HG03103 (cell line): ENCODE data around the gene TRPC3.
A peak's percentile ranks its signal among the peaks of the same experiment; 100 is the strongest.
"Not testable (repeated sequence)": the region's sequence is repeated elsewhere in the genome, so short reads cannot be mapped to it uniquely, and the experiment has no call there.

Experiments used
- ATAC-seq: cut with Tn5 transposase; IDR thresholded peaks from one replicate; pipeline ENCODE4 v1.9.1; 2021; ENCODE audit warnings: low read depth; ENCODE audit not compliant: unreplicated experiment

Gene TRPC3

GRCh38 chr4:121950212-121950679 is 1.6 kb downstream of the TRPC3 start:
- peak; percentile 85 for ATAC-seq

- no peak for ATAC-seq
These were observed 5.2 kb downstream of the TRPC3 start for GRCh38 chr4:121946644-121947043.

DNA sequence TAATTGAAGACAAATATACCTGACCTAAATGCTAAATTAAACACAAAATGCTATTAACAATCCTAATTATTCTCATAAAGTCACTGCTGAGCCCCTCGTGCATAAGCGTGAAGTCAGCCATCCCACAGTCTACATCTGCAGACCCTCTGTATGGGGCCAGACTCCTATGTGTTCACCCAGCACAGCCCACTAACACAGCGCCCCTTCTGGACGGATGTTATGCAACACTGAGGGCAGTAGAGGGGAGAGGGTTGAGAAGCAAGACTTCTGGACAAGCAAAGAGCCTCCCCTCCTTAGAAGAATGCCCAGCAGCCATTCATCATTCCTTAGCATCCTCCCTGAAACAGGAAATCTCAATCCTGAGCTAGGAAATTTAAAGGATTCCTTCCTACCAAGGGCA is 7.9 kb downstream of the TRPC3 start:
- peak; percentile 79 for ATAC-seq

- ATAC-seq, result no peak
These were observed 12.2 kb downstream of the TRPC3 start for GRCh38 chr4:121939690-121940089.

DNA sequence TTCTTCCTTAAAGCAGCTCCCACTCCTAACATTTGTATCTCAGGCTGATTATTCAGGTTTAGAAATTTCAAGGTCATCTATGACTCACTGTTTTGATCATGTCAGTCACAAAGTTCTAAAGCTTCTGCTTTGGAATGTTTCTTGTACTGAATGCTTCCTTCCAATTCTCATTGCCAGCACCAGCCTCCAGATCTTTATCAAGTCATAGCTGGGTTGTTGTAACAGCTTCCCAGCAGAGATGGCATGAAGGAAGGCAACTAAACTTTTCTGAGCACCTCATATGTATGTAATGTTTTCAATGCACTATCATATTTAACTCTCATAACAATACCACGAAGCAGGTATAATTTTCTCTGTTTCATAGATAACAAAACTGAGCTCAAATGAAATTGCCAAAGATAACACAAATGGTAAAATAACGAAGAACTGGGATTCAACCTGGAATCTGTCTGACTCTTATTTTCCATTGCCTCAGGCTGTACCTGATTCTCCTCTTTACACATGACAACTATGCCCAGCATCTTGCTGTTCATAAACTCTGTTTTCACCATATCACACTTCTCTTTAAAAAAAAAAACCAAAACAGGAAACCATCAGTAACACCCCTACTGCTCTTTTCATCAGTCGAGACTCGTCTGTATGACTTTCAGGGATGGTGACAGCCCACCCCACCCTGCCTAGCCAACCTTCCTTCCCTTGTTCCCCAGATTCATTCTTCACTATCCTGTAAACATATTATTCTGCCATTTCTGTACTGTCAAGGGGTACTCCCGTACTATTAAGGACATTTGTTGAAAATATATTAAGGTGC is 13.4 kb downstream of the TRPC3 start:
- no peak for ATAC-seq

DNA sequence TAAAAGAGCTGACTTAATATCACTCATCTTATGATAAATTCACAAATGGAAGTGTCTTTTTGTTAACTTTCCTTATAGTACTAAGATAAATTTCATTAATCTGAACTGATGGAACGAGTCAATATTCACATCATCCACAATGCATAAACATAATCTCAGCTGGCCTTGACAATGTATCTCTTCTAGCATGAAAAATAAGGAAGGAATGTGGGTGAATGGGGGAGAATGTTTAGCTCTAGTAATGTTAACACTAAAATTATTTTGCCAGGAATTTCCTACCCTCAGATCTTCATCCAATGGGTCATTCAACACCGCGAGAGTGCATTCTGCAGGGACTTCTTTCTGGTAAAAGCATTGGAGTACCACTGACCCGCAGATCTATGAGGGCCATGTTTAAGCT is 15.8 kb downstream of the TRPC3 start:
- ATAC-seq, result no peak

GRCh38 chr4:121934635-121935034 is 17.2 kb downstream of the TRPC3 start:
- ATAC-seq, result no peak

DNA sequence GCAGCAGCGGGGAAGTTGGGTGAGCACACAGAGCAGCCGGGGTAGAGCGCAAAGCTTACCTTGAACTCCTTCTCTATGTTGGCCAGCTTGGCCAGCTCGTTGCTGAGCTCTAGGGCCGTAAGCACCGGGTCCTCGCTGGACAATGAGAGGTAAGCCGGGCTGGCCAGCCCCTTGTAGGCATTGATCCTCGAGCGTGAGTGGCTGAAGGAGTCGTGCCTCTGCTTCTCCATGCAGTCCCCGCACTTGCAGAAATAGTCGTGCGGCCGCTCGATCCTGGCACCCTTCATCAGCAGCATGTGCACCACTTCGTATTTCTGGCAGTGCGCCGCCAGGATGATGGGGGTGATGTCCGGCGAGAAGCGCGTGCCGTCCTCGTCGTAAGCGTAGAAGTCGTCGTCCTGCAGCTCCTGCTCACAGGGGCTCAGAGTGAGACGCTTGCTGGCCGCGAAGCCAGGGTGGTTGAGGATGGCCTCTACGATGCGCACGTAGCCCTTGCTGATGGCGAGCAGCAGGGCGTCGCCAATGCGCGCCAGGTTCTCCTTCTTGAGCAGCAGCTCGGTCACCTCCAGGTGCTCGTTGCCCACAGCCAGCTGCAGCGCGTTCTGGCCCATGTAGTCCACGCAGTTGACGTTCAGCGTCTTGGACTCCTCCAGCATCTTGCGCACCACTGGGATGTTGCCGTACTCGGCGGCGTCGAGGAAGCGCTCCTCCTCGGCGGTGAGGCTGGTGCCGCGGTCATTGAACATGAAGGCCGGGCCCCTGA is 19.5 kb downstream of the TRPC3 start:
- no peak for ATAC-seq

GRCh38 chr4:121930304-121930703 is 21.6 kb downstream of the TRPC3 start:
- no peak for ATAC-seq

GRCh38 chr4:121927948-121928347 is 23.9 kb downstream of the TRPC3 start:
- ATAC-seq, result no peak

- not testable (repeated sequence) for ATAC-seq
These were observed 25.4 kb downstream of the TRPC3 start for GRCh38 chr4:121926490-121926889.

DNA sequence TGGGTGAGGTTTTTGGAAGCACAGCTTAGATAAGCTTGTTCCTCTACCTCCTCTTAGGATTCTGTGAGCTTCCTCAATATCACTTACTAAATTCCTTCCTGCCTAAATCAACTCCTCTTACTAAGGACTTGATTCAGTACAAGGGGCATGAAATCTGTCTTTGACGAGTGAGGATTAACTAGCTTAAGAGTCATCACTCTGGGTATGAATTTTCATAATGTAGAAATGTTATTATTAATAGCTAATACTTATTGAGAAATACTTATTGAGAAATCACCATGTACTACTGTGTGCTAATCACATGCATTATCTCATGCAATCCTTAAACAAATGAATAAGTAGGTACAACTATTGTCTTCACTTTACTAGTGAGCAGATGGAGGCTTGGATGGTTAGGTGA is 28.6 kb downstream of the TRPC3 start:
- ATAC-seq, result no peak

DNA sequence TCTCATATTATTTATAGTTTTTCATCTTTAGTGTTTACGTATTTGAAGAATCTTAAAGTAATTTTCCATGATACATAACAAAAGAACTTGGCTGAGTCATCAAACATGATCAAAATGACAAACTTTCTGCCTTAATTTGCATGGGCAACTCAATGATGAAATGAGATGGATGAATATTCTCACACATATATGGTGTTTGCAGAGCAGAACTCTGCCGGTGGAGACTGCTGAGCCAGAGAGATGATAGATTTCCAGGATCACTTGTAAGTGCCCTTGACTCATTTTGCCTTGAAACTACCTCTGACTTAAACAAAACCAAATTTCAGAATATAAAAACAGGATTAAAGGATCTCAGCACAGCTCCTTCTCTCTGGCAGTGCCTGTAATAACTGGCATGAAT is 38.2 kb downstream of the TRPC3 start:
- no peak for ATAC-seq

- no peak for ATAC-seq
These were observed 43.5 kb downstream of the TRPC3 start for GRCh38 chr4:121908346-121908745.

- peak; percentile 75 for ATAC-seq
These were observed 51.5 kb downstream of the TRPC3 start for GRCh38 chr4:121900132-121900983.

GRCh38 chr4:121898150-121898549 is 53.7 kb downstream of the TRPC3 start:
- no peak for ATAC-seq

DNA sequence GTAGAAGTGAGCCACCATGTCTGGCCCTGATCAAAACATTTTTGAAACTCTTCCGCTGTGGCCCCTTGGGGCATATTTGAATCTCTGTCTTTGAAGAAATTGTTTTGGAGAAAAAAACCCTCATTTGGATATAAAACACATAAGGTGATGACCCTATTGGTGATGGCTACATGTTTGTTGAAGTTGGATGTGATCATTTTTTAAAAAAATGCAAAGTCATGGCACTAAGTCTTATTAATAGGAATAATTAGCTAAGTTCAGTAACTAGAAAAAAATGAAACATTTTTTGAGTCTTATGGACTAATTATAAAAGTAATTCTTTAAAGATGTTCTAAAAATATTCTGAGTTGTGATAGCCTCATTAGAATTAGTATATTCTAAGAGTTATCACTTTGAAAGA is 63.7 kb downstream of the TRPC3 start:
- no peak for ATAC-seq

- ATAC-seq, result no peak
These were observed 66.7 kb downstream of the TRPC3 start for GRCh38 chr4:121885115-121885514.

- ATAC-seq, result no peak
These were observed 70.7 kb downstream of the TRPC3 start for GRCh38 chr4:121881158-121881557.

DNA sequence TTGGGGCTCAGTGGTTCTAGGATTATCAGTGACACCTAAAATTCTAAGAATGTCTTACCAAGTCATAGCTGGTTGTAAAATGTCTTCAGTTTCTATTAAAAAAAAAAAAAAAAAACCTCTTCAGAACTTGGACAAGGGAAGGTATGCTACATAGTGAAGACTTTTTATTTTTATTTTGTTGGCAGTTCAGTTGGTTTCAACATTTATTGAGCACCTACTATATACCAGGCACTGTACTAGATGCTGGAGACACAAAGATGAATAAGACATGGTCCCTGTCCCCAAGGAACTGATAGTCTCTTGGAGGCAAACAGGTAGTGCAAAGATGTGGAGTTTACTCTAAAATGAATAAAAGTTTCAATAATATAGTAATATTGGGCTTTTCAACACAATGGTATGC is 72.7 kb downstream of the TRPC3 start:
- ATAC-seq, result no peak
